ENCODE results near the gene DIS3L2.

DIS3L2 gene

GRCh38 chr2:232038251-232038880 is 76.9 kb downstream of the DIS3L2 start:
- TF ChIP-seq TAF1 (IDR thresholded peaks at IDR 0.05; ENCODE audit: borderline replicate concordance, insufficient read depth, low read length) (no peak), SIN3A (IDR thresholded peaks at IDR 0.05; ENCODE audit: borderline replicate concordance, insufficient read depth, low read length) (no peak)

- TF ChIP-seq TAF1 (IDR thresholded peaks at IDR 0.05; ENCODE audit: borderline replicate concordance, insufficient read depth, low read length) (no peak), REST (IDR thresholded peaks at IDR 0.05; ENCODE audit: insufficient read depth in 1 of 2, low read depth in 2 of 2, low read length in 2 of 2) (no peak), POLR2AphosphoS5 (IDR thresholded peaks at IDR 0.05; ENCODE audit: low read depth, low read length) (no peak), SIN3A (IDR thresholded peaks at IDR 0.05; ENCODE audit: borderline replicate concordance, insufficient read depth, low read length) (no peak), FOXP2 (optimal IDR thresholded peaks at IDR 0.05; ENCODE audit: borderline replicate concordance, extremely low read depth, extremely low read length, insufficient read depth) (no peak)
Observed at GRCh38 chr2:232038881-232039485, 77.5 kb downstream of the DIS3L2 start.

- no peak for TF ChIP-seq SIN3A (IDR thresholded peaks at IDR 0.05; ENCODE audit: borderline replicate concordance, insufficient read depth, low read length)
- no peak for TF ChIP-seq REST (IDR thresholded peaks at IDR 0.05; ENCODE audit: insufficient read depth in 1 of 2, low read depth in 2 of 2, low read length in 2 of 2)
Observed at GRCh38 chr2:232042911-232043574, 81.5 kb downstream of the DIS3L2 start.

- TF ChIP-seq TAF1 (IDR thresholded peaks at IDR 0.05; ENCODE audit: borderline replicate concordance, insufficient read depth, low read length) (no peak), REST (IDR thresholded peaks at IDR 0.05; ENCODE audit: insufficient read depth in 1 of 2, low read depth in 2 of 2, low read length in 2 of 2) (no peak), FOXP2 (optimal IDR thresholded peaks at IDR 0.05; ENCODE audit: borderline replicate concordance, extremely low read depth, extremely low read length, insufficient read depth) (no peak), SIN3A (IDR thresholded peaks at IDR 0.05; ENCODE audit: borderline replicate concordance, insufficient read depth, low read length) (no peak), POLR2AphosphoS5 (IDR thresholded peaks at IDR 0.05; ENCODE audit: low read depth, low read length) (no peak)
Observed at GRCh38 chr2:232043966-232044365, 82.5 kb downstream of the DIS3L2 start.

GRCh38 chr2:232049350-232049749 is 87.8 kb downstream of the DIS3L2 start:
- TF ChIP-seq REST (IDR thresholded peaks at IDR 0.05; ENCODE audit: insufficient read depth in 1 of 2, low read depth in 2 of 2, low read length in 2 of 2) (no peak), POLR2AphosphoS5 (IDR thresholded peaks at IDR 0.05; ENCODE audit: low read depth, low read length) (no peak), SIN3A (IDR thresholded peaks at IDR 0.05; ENCODE audit: borderline replicate concordance, insufficient read depth, low read length) (no peak), FOXP2 (optimal IDR thresholded peaks at IDR 0.05; ENCODE audit: borderline replicate concordance, extremely low read depth, extremely low read length, insufficient read depth) (no peak), TAF1 (IDR thresholded peaks at IDR 0.05; ENCODE audit: borderline replicate concordance, insufficient read depth, low read length) (no peak)

Measured in PFSK-1 (cell line).